SK-N-SH (cell line): ENCODE data around the gene MICB. TPM values are rescaled to one million over a fixed set of nuclear protein-coding genes. Genes with fewer than 3 reads are reported as not detected.
"Not testable (repeated sequence)": the region's sequence is repeated elsewhere in the genome, so short reads cannot be mapped to it uniquely, and the experiment has no call there.

ENCODE experiments used
- CTCF ChIA-PET: fragments of 300-600, 350-600 bp; formaldehyde crosslinking; extraction: SDS; loops from one replicate; lab custom pipeline; 2021; lab: Yijun Ruan, JAX
- POLR2A ChIA-PET: fragments of 350-600 bp; sonication (Branson Sonifier 250); formaldehyde crosslinking; extraction: SDS; loops from one replicate; lab custom pipeline; 2020; ENCODE audit warnings: antibody characterized with exemption, inconsistent platforms; lab: Yijun Ruan, JAX
- DNase-seq: peaks from one replicate; pipeline ENCODE4 v3.0.0; 2012
- H2AFZ ChIP-seq: fragments of 200-600 bp; sonication (generic); 2 replicates; pipeline ENCODE4 v1.8.1; 2016; ENCODE audit warnings: antibody characterized with exemption, mild to moderate bottlenecking, low read depth
- H3F3A ChIP-seq: fragments of 200-600 bp; sonication (generic); replicated peaks from 2 replicates; pipeline ENCODE3; 2016; ENCODE audit warnings: antibody characterized with exemption, mild to moderate bottlenecking; ENCODE audit not compliant: insufficient read depth
- H3K27ac ChIP-seq, 2 experiments: fragments of 200-500 bp in 1 of 2; fragments of 200-600 bp in 1 of 2; sonication (Bioruptor generic) in 1 of 2; sonication (generic), shearing (Covaris generic) in 1 of 2; 2 replicates each; pipeline versions ENCODE4 v1.5.1 to v1.6.1; 2014 to 2016; ENCODE audit warnings: low read depth in 2 of 2, inconsistent platforms in 1 of 2, low read length in 1 of 2, mild to moderate bottlenecking in 1 of 2, mixed read lengths in 1 of 2
- H3K27me3 ChIP-seq: fragments of 200-600 bp; sonication (generic), shearing (Covaris generic); 2 replicates; pipeline ENCODE4 v1.6.1; 2016; ENCODE audit warnings: mixed run types; ENCODE audit not compliant: insufficient read depth
- H3K36me3 ChIP-seq, 2 experiments: fragments of 200-500 bp in 1 of 2; fragments of 200-600 bp in 1 of 2; sonication (Bioruptor generic) in 1 of 2; sonication (generic) in 1 of 2; replicated peaks in 1 of 2; 2 replicates each; pipeline versions ENCODE3 to v1.5.1; 2014 to 2016; ENCODE audit warnings: low read length in 1 of 2, mild to moderate bottlenecking in 1 of 2; ENCODE audit not compliant: insufficient read depth in 2 of 2, control insufficient read depth in 1 of 2
- H3K4me1 ChIP-seq, 2 experiments: fragments of 200-500 bp in 1 of 2; fragments of 200-600 bp in 1 of 2; sonication (Bioruptor generic) in 1 of 2; sonication (generic), shearing (Covaris generic) in 1 of 2; 2 replicates each; pipeline versions ENCODE4 v1.5.1 to v1.6.1; 2014 to 2016; ENCODE audit warnings: low read depth in 1 of 2, low read length in 1 of 2, mixed run types in 1 of 2; ENCODE audit not compliant: insufficient read depth in 2 of 2, control insufficient read depth in 1 of 2
- H3K4me2 ChIP-seq: fragments of 200-600 bp; sonication (generic), shearing (Covaris generic); 2 replicates; pipeline ENCODE4 v1.6.1; 2017; ENCODE audit warnings: mixed run types
- H3K4me3 ChIP-seq, 2 experiments: fragments of 200-500 bp in 1 of 2; fragments of 200-600 bp in 1 of 2; sonication (Bioruptor generic) in 1 of 2; sonication (generic), shearing (Covaris generic) in 1 of 2; 2 replicates each; pipeline versions ENCODE4 v1.5.1 to v1.8.1; 2014 to 2016; ENCODE audit warnings: low read depth in 2 of 2, inconsistent platforms in 1 of 2, low read length in 1 of 2, mild to moderate bottlenecking in 1 of 2, mixed read lengths in 1 of 2, moderate library complexity in 1 of 2
- H3K79me2 ChIP-seq: fragments of 200-600 bp; sonication (generic); 2 replicates; pipeline ENCODE4 v1.8.1; 2017; ENCODE audit warnings: mild to moderate bottlenecking; ENCODE audit not compliant: insufficient read depth
- H3K9ac ChIP-seq: fragments of 200-600 bp; sonication (generic); 2 replicates; pipeline ENCODE4 v1.6.1; 2017; ENCODE audit warnings: mixed run types
- H3K9me2 ChIP-seq: fragments of 200-600 bp; sonication (generic); 2 replicates; pipeline ENCODE4 v1.6.1; 2017; ENCODE audit warnings: mixed run types
- H3K9me3 ChIP-seq: fragments of 200-600 bp; sonication (generic); 2 replicates; pipeline ENCODE4 v1.6.1; 2017; ENCODE audit warnings: mixed run types, mild to moderate bottlenecking, moderate library complexity
- H4K20me1 ChIP-seq: fragments of 200-600 bp; sonication (generic); 2 replicates; pipeline ENCODE4 v1.6.1; 2017; ENCODE audit warnings: mild to moderate bottlenecking, mixed run types; ENCODE audit not compliant: insufficient read depth
- FOSL2 ChIP-seq: IDR thresholded peaks from 2 replicates; pipeline ENCODE4 v1.4.0; 2012; ENCODE audit warnings: low read depth, mild to moderate bottlenecking, moderate library complexity, borderline replicate concordance
- MAX ChIP-seq: IDR thresholded peaks from 2 replicates; pipeline ENCODE4 v1.4.0; 2012; ENCODE audit warnings: low read depth
- NFIC ChIP-seq: IDR thresholded peaks from 2 replicates; pipeline ENCODE4 v1.4.0; 2012; ENCODE audit warnings: borderline replicate concordance
- PBX3 ChIP-seq: IDR thresholded peaks from 2 replicates; pipeline ENCODE4; 2012
- POLR2AphosphoS5 ChIP-seq: IDR thresholded peaks from 2 replicates; pipeline ENCODE4 v1.6.1; 2012; ENCODE audit warnings: low read depth, low read length
- RAD21 ChIP-seq: IDR thresholded peaks from 2 replicates; pipeline ENCODE4 v1.6.1; 2012; ENCODE audit warnings: mild to moderate bottlenecking, low read length
- REST ChIP-seq: IDR thresholded peaks from 2 replicates; pipeline ENCODE4 v1.6.1; 2012; ENCODE audit warnings: mild to moderate bottlenecking, low read depth, low read length, moderate library complexity
- RFX5 ChIP-seq: IDR thresholded peaks from 2 replicates; pipeline ENCODE4 v1.6.1; 2012; ENCODE audit warnings: mild to moderate bottlenecking, improper control_type of control experiment, low read length
- SIN3A ChIP-seq: IDR thresholded peaks from 2 replicates; pipeline ENCODE4 v1.6.1; 2012; ENCODE audit warnings: low read depth, mild to moderate bottlenecking, low read length, moderate library complexity, borderline replicate concordance
- TCF12 ChIP-seq: IDR thresholded peaks from 2 replicates; pipeline ENCODE4 v1.4.0; 2012
- TEAD4 ChIP-seq: IDR thresholded peaks from 2 replicates; pipeline ENCODE4 v1.4.0; 2012; ENCODE audit warnings: mild to moderate bottlenecking, borderline replicate concordance; ENCODE audit not compliant: insufficient read depth
- USF1 ChIP-seq: IDR thresholded peaks from 2 replicates; pipeline ENCODE4 v1.4.0; 2012; ENCODE audit warnings: low read depth, borderline replicate concordance
- USF2 ChIP-seq: fragments of 150-350 bp; IDR thresholded peaks from 2 replicates; pipeline ENCODE4 v1.6.1; 2017; ENCODE audit warnings: antibody characterized with exemption, low read length, low read depth, borderline replicate concordance
- ZBTB33 ChIP-seq: IDR thresholded peaks from 2 replicates; pipeline ENCODE4 v1.4.0; 2012; ENCODE audit warnings: low read depth, borderline replicate concordance
- WGBS: methylation state at CpG from one replicate; pipeline ENCODE4 v1.1.6; 2017; ENCODE audit warnings: low lambda C conversion rate; 5-methylcytosine and 5-hydroxymethylcytosine counted together
- polyA plus RNA-seq, 3 experiments: library from polyadenylated mRNA; depleted of rRNA; stranded (reverse); fragments of >200 nt; gene quantifications; 2 replicates each; pipeline ENCODE4 v1.2.3, GENCODE V29; 2012

Gene MICB
- polyA plus RNA-seq, 1 of the 3 experiments (the other 2 are of a cell fraction), result 9.7 TPM

- TF ChIP-seq MAX (no peak), TEAD4 (no peak), PBX3 (no peak)
These were observed 44.7 kb upstream of the MICB start (continued) for GRCh38 chr6:31453259-31453658.

- H3K9ac ChIP-seq, H3K4me1 ChIP-seq, CTCF ChIA-PET, POLR2A ChIA-PET, H3K27ac ChIP-seq, H3K4me2 ChIP-seq, H3K9me3 ChIP-seq, H2AFZ ChIP-seq, H3K36me3 ChIP-seq, DNase-seq, H3K79me2 ChIP-seq, H4K20me1 ChIP-seq, H3K9me2 ChIP-seq, H3F3A ChIP-seq, H3K4me3 ChIP-seq: not testable (repeated sequence)
- WGBS, result 16% methylated on average over 5 of the region's 5 CpGs
- peaks cover 28% of the 10 kb centered on the region for H3K27me3 ChIP-seq
These were observed 38.1 kb upstream of the MICB start for GRCh38 chr6:31459864-31460263.

- H3K9me3 ChIP-seq, result no peaks in the 10 kb centered on the region
- POLR2A ChIA-PET, result no interaction called here
- H3K4me1 ChIP-seq, result no peaks in the 10 kb centered on the region; a peak in 1 of 4 replicates
- no peak overlapping the region for H3K9ac ChIP-seq
- H3K36me3 ChIP-seq, result no peaks in the 10 kb centered on the region
- H3F3A ChIP-seq, result no peaks in the 10 kb centered on the region
- H3K4me2 ChIP-seq, result no peak overlapping the region
- no peaks in the 10 kb centered on the region for H4K20me1 ChIP-seq
- WGBS, result 43% methylated on average over 5 of the region's 5 CpGs
- no peaks in the 10 kb centered on the region for H3K9me2 ChIP-seq
- CTCF ChIA-PET, result no interaction called here
- H3K4me3 ChIP-seq, result no peak overlapping the region
- no peak overlapping the region for H2AFZ ChIP-seq
- H3K27ac ChIP-seq, result no peak overlapping the region
- H3K27me3 ChIP-seq, result peaks cover 28% of the 10 kb centered on the region
- no peaks in the 10 kb centered on the region for H3K79me2 ChIP-seq
- no peak for DNase-seq
- TF ChIP-seq RAD21 (no peak), TCF12 (no peak), PBX3 (no peak), RFX5 (no peak), USF2 (no peak), ZBTB33 (no peak), TEAD4 (no peak), REST (no peak), POLR2AphosphoS5 (no peak), FOSL2 (no peak), USF1 (no peak), NFIC (no peak), SIN3A (no peak)
These were observed 37.5 kb upstream of the MICB start for GRCh38 chr6:31460361-31461025.
